ENCODE measurements around the gene NRG2.

Gene NRG2

DNA sequence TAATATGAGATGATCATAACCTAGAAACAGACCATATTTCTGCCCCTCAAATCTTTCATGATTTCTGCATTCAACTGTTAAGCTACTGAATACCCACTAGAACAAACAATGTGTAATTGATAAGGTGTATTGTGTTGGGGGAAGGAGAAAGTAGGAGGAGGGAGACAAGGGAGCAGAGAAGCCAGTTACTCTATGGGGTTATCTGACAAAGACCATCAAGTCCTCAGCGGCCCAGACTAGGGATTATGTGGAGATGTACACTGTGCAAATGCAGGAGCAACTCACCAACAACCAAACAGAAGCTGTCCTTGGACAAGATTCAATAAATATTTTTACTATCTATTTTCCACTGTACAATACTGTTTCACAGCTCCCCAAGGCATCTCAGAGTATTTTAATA, 2.7 kb downstream of the NRG2 start:
- no peak for DNase-seq

DNA sequence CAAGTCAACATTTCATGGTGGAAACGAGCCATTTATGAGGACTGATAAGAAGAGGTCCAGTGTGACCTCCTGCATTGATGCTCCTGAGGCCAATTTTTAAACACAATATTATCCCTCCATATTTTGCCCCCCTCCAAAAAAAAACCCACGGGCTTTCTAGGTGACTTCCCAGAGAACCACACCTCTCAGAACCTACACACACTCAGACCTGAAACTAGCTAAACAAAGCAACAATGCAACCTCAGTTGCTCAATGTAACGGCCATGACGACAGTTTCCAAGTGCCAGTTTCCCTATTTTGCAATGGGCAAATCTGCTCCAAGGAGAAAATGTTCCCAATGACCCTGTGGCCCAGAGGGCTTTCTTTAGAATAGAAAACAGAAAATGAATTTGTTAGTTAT, 3.5 kb downstream of the NRG2 start:
- no peak for DNase-seq

DNA sequence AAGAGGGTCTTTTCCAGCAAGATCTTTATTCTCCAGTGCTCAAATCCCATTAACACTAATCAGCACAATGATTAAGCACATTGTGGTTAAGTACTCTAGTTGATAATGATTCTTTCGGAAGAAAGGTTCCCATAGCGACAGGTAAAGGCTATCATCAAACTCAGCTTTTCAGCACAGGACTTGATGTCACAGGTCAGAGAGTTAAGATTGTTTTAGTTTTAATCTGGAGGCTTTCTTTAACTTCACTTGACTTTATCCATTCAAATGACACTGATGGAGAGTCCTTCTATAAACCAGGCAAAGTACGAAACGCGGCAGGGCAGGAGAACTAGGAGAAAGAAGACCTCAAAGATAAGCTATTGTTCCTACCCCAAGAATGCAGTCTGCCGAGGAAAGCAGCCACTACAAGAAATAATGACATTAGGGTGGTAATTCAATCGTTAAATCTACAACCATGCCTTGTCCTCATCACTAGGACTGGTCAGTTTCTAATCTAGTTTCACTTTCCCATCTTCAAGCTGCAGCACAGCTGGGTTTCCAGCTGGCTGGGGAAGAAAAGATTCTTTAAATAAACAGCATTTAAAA, 4.6 kb downstream of the NRG2 start:
- DNase-seq, result no peak

DNA sequence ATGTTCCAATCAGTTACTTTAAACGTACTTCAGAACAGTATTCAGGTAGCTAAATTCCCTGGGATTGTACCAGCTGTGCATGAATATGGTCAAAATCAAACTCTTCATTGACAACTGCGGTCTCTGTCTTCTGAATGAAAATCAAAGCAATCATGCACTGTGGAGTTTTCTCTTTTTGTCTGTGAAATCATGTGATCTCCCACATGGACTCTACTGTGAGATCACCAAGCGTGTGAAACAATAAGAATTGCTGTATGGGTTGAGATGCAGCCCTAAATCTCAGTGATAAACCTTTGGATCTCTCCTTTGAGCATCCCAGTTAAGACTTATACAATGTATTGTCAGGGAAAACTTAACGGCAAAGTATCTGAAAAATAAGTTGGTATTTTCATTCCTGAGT, 6.1 kb downstream of the NRG2 start:
- DNase-seq, result no peak

DNA sequence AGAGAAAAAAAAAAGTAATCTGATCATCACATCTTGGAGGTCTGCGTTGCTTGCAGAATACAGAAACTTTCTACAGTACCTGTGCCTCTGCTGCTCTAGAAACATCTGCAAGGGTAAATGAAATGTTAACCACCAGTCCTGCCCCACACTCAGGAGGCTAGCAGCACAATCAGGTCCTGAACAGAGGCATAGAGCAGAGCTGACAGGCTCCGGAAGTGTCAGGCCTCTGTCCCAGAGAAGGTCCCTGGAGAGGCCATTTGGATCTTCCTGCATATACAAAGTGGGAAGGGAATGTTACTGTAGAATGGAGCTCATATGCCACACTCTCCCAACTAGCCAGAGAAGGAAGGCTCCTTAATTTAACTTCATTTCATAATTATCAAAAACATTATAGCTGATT, 7.2 kb downstream of the NRG2 start:
- DNase-seq, result no peak

DNA sequence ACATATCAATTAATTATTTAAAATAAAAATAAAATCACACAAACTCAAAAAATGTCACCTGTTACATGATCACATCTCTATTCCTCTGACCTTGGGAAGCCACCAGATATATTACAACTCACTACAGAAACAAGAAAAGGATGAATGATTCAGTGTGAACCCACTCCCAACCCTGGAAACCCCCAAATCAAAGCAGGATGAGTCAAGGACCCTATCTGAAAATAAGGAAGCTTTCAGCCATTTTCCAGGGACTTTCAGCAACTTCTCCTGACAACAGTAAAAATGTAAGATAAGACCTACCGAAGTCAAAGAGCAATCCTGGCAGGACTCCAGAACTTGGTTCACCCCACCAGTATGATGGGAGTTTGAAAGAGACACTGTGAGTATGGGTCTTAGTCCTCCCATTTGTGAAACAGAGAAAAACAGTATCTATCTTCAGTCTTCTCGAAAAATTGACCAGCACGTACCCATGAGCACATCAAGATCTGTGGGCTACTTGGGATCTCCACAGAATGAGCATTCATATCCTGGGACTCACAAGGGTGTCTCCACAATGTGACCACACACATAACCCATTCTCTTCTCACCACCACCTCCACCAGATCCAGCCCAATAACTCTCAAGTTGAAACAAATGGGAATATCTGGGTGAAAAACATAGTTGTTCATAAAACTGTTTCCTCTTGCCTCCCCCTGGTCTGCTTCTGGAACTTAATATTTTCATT, 9.9 kb downstream of the NRG2 start:
- no peak for DNase-seq

DNA sequence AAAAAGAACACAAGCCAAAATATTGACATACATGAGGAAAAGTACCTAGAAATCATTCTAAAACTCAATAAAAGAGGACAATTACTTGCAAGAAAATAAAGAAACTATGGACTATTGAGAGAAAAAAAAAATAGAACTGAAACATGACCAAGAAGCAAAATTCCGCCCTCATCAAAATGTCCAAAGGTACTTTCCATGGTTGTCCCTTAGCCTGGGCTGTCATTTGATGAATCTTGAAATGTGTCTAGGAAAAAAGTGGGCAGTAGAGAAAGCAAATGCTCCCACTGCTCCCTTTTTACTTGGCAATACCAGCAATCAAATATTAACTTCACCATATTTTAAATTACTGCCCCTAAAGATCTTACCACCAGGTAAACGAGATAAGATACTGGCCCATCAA, 10.8 kb downstream of the NRG2 start:
- DNase-seq, result no peak

DNA sequence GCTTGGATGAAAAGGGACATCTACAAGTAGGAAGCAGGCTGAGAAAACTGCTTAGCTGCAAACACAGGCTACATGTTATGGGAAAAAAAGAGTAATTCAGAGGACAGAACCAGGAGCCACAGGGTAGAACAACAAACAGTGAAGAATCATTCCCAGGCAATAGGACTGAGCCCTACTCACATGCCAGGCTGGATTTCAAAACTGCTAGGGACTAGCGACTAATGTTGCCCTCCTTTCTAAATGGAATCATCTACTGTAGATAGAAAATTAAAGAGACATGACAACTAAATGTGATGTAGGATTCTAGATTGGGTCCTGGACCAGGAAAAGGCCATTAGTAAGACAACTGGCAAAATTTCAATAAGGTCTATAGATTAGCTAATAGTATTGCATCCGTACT, 15.3 kb downstream of the NRG2 start:
- DNase-seq, result no peak

DNA sequence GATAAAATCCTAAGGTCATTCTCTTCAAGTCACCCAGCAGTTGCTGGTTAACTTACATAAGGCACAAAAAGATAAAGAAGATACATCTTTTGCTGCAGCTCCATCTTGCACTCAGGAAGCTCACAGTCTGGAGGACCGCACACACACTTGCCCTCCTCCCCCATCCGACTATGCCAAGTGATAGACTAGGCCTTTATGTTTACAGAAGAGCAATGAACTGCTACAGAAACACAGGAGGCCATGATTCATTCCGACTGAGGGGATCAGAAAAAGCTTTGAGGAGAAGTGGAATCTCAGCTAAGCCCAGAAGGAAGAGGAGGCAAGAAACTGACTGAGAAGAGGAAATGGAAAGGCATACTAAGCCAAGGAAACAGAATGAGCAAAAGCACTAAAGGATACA, 17.4 kb downstream of the NRG2 start:
- DNase-seq, result no peak

DNA sequence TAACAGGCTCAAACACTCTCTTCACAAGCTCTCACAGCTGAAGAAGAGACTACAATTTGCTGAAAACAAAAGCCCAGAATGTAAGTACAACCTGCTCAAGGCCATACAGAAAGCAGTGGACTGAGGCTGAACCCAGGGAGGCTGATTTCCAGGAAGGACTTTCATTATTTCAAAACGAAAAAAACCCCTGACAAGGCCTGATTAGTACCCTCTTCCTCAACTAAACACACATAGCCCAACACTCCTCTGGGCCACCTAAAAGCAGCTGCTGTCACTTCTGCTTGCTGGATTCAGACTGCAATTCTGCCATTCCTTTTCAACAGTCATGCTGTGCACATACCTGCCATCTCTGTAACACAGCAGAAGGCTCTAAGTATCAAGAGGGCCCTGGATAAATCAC, 18.2 kb downstream of the NRG2 start:
- DNase-seq, result no peak

DNA sequence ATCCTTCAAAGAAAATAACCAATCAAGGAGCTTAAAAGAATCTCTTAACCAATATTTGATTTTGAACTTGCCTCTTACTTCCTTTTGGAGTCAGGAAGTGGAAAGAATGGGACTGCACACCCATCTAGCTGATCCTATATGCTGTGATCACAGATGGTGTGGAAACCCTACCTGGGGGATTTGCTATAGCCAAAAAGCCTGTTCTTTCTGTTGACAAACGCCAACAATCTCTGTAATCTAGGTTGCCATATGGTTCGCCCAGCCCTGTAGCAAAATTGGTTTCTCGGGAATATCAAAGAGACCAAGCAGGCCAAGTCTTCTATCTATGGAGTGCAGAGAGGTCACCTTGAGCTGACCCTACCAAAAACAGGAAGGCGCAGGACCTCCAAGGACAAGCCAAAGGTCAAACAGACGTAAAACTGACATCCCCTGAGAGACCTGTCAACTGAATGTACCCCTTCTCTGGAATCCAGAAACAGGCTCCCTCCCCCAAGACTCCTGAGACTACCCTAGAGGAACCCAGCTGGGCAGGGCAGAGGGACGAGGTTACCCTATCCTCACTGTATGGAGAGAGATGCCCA, 19.4 kb downstream of the NRG2 start:
- no peak for DNase-seq

DNA sequence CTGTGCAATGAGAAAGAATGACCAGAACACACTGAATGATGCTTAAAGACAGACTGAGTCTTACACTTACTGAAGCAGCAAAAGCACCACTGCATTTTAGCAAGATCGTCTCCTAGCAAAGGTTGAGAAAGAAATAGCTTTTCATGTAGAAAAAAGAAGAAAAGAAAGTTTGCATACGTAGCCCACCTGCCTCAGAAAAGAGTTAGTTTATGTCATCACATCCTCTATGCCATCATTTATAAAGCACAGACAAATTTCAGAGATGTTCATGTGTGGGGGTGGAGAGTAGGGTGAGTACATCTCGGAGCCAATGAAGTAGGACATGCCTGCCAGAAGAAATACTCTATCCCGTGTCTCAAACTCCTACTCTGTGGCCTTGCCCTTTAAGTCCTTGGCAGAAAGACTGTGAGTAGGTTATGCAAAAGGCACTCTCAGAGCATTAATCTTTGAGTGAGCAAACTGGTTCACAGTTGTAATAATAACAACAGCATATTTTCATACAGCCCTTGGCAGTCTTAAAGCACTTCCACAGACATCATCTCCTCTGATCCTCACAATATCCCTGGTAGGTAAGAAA, 22.4 kb downstream of the NRG2 start:
- DNase-seq, result no peak

DNA sequence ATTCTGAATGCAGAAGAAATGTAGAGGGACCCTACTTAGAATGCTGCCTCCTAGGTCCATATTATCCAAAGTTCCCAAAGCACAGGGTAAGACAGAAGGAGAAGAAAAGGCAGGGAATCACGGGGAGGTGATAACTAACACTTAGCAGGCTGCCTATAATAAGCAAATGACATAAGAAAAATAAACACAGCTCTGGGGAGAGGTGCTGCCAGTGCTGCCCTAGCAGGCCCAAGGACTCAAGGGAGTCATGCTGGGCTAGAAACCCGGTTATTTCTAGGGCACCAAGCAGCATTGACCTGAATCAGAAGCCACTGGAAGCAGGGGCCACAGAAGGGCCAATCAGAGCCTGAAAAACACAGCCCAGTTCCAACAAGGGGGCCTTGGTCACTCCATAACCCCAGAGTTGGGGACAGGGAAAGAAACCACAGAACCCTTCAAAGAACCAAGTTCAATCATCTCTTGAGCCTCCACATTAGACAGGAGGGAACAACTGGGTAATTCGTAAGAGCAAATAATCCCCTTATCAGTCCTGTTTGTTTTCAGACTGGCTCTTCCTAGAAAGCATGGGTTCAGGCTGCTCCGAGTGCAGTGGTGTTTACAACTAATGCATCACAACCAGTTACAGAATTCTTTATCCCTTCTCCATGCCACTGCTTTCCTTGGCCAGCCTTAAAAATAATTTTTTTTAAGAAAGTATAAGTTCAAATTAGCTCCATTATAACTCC, 24.0 kb downstream of the NRG2 start:
- DNase-seq, result no peak

DNA sequence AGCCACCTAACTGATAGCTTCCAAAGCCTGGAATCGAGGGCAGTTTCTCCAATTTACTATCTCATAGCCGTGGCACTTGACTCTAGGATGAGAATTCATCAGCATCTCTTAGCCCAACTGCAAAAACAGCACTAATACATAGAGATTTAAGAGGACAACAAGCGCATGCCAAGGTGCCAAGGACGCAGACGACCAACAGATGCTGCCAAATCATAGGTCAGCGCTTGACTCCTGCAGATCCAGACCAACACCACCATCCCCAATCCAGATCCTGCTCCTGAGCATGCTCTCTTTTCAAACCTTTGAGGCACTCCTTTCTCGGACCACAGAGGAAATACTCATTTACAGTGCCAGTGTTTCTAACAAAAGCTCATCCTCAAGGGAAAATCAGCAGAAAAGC, 24.6 kb downstream of the NRG2 start:
- no peak for DNase-seq

DNA sequence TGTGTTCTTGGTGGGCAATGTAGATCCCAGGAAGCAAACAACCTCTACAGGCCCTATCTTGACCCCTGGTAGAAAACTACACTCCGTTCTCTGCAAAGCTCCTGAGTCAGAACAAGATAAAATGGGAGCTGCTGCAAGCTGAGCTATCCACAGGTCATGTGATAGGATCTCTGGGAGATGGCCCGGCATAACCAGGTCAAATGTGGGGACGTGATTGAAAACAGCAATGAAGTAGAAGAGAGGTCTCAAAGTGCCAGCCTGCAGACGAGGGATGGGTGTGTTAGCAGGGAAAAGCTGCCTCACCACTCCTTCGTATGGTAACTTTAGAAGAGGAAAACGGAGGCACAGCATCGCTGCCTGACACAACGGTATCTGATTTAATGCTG, 25.0 kb downstream of the NRG2 start:
- DNase-seq, result no peak

DNA sequence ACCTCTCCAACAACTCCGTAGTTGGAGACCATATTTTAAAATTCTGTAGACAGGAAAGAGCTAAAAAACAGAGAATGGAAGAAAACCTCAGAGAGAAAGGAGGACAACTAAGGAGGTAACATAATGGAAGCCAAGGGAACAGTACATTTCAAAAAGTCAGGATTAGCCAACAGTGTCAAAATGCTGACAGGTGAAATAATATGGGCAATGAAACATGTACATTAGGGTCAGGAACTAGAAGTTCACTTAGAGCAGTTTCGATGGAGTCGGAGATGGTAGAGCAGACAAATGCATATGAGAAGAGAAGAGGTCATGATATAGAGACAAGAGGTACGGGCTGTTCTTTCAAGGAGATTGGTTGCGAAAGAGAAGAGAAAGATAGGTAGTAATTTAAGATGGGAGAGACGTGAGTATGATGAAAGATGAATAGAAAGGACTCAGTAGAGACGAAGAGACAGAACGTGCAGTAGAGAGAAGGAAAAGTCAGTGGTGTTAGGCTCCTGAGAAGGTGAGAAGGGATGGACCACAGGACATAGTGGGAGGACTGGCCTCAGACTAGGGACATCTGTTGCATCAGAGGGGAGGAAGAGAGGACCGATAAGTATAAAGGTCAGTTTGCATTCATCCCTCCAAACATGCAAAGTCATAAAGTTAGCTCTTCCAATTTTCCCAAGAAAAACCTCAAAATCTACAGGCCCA, 25.6 kb downstream of the NRG2 start:
- DNase-seq, result no peak

DNA sequence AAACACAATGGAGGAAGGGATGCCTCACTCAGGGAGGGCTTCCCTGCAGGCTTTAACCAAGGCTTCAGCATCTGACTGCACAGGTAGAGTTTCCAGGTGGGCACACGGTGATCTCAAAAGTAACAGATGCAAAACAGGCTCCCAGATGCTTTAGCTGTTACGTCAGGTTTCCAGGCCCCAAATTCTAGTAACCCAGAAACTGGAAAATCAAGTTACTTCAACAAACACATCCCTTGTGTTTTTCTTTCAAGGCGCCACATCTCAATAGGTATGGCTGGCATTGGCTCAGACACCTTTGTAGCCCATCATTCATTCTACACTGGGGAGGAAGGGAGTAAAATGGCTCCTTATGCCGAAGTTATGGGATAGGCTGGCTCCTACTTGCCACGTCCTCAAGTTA, 27.4 kb downstream of the NRG2 start:
- DNase-seq, result no peak

DNA sequence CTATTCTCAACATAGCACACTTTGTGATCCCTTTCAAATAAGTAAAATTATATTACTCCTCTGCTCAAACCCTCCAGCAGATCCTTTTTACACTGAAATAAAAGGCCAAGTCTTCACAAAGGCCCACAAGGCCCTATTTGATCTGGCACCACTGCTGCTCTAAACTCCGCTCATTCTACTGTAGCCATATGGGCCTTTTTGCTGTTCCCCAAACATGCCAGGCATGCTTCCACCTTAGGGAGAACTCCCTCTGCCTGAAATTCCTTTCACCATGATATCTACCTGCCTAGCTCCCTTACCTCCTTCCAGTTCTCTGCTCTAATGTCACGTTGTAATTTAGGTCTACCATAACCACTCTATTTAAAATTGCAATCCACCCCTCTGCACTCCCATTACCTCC, 28.3 kb downstream of the NRG2 start:
- no peak for DNase-seq

DNA sequence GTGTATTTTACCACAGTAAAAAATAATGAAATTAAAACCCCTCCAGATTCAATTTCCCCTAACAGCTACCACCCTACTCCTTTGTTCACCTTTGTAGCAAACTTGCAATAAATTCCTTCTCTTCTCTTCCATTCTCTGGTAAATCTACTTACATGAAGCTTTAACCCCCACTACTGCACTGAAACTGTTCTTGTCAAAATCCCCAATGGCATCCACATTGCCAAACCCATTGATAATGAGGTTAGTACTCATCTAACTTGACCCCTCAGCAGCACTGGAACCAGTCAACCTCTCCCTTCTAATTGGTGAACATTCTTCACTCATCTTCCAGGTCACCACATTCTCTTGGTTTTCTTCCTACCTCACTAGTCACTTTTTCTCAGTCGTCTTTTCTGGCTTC, 29.6 kb downstream of the NRG2 start:
- DNase-seq, result no peak

DNA sequence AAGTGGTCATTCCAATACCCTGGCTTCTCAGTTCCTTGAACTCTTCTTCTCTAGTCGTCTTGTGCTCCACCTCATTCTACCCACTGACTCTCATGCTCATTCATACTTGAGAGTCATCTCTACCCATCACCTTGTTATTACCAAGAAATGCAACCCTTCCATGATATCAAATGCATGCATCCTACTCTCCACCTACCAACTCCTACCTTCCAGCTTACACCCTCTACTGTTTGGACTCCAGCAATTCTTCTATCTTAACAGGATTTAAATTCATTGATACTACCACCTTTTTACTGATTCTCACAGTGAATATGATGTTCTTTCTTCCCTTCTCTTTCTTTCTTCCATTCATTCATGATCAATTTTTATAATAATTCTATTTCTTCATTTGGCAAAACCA, 30.7 kb downstream of the NRG2 start:
- no peak for DNase-seq

DNA sequence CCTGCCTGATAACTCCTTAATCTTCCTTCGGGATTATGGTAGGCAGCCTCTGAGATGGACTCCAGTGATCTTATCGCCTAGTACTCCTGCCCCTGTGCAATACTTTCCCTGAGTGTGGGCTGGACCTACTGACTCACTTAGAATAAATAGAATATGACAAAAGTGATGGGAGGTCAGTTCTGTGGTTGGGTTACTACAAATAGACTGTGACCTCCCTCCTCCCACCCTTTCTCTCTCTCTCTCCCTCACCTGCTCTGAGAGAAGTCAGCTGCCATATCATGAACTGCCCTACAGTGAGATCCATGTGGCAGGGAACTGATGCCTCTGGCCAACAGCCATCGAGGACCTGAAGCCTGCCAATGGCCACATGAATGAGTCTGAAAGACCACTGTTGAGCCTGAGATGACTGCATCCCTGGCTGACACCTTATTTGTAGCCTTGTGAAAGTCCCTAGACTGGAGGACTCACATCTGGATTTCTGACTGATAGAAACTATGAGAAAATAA, 31.7 kb downstream of the NRG2 start:
- no peak for DNase-seq

DNA sequence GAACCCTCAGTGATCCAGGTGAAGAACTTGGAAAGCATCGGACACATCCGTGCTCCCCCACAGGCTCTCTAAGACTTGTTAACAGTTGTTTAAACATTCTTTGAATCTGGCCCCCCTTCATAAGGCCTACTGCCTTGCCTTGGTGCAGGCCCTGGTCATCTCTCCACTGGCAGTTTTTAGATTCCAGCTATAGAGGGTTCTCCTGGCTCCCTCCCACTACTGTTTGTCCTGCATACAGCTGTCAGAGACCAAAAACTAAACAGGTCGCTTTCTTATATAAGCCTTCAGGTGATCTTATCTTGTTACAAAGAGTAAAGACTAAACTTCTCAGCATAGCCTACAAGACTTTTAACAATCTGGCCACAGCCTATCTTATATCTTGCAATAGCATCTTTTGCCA, 32.3 kb downstream of the NRG2 start:
- DNase-seq, result no peak

DNA sequence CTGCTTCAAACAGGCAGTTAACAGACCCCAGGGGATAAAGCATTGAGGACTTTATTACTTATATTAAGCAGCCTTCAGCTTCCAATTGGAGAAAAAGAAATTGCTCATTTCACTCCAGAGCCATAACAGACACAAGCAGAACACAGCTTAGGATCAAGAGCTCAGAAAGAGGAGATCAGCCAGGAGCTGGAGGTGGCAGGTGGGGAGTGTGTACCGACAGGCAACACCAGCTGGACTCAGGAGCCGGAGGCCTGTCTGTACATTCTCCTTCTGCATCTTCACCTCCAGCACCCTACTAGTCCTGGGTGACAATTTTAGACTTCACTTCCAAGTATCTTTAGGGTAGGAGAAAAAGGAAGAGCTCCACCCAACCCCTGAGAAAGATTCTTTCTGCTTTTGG, 35.8 kb downstream of the NRG2 start:
- no peak for DNase-seq
